Cerebellar cortex (tissue), 1 donor: Measurements from ENCODE around the gene RRBP1.
A peak's percentile ranks its signal among the peaks of the same experiment; 100 is the strongest.

Source experiments
- DNase-seq: peaks from one replicate; pipeline ENCODE4 v3.0.0-alpha.2; 2015; ENCODE audit warnings: low spot score

Gene RRBP1

GRCh38 chr20:17579369-17580039 is 102.5 kb downstream of the RRBP1 start:
- no peak for DNase-seq

- DNase-seq = no peak
Measured at GRCh38 chr20:17576215-17576614, 105.8 kb downstream of the RRBP1 start.

GRCh38 chr20:17573463-17573862 is 108.6 kb downstream of the RRBP1 start:
- DNase-seq = no peak

DNA sequence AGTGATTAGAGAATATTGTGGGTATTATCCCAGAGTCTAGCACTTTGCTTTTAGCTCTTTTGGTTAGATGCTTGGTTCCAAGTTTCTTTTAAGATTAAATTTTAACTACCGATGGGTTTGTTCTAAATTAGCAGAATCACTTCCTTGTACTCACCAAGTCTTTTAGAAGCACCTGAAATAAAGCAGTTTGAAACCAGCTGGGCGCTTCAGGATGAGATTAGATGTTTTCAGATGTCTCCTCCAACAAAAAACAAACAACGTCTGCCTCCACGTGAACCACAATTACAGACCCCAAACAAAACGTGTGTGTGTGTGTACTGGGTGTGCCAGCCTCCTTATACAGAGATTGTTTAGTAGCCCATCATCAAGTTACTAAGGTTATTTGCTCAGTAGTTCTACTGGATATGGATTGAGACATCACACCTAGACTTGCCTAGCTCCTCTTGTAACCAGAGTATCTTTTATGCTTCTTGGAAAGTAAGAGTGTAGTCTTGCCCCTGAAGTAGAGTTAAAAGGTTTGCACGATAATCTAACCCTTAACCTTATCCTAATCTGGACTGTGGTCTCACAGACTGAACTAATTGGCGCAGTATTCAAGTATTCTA is 109.9 kb downstream of the RRBP1 start:
- DNase-seq = no peak

- DNase-seq = no peak
Measured at GRCh38 chr20:17571153-17571527, 110.9 kb downstream of the RRBP1 start.

DNA sequence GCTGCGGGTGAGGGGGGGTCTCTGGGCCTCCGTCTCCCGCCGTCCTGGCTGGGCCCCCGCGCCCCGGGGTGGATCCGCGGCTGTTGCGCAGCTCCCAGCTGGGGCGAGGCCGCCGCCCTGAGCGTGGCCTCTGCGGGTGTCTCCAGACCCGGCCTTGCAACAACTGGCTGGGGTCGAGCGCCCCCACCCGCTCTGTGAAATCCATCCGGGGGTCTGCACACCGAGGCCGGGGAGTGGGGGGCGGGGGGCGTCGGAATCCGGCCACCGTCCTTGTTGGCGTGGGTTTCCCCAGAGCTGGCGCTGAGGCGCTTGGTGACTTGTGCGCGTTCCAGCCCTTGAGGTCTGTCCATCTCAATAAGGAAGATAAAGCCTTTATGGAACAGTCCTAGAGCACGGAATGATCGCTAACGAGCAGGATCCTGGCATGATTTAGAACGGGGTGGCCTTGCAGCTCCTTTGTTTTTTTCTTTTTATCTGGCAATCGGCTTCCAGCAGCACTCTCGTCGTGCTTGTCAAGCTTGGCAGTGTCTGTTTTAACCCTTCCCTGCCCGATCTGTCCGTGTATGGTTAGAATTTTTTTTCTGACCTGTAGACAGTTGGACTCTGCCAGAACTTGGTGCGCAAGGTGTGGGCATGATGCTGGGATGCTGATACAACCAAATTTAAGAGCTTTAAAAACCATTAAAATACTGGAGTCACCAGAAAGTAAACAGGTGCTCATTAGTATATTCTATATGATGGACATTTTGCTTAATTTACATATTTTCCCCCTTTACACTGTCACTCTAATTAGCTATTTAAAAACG is 111.5 kb downstream of the RRBP1 start:
- peak; percentile 72 for DNase-seq

DNA sequence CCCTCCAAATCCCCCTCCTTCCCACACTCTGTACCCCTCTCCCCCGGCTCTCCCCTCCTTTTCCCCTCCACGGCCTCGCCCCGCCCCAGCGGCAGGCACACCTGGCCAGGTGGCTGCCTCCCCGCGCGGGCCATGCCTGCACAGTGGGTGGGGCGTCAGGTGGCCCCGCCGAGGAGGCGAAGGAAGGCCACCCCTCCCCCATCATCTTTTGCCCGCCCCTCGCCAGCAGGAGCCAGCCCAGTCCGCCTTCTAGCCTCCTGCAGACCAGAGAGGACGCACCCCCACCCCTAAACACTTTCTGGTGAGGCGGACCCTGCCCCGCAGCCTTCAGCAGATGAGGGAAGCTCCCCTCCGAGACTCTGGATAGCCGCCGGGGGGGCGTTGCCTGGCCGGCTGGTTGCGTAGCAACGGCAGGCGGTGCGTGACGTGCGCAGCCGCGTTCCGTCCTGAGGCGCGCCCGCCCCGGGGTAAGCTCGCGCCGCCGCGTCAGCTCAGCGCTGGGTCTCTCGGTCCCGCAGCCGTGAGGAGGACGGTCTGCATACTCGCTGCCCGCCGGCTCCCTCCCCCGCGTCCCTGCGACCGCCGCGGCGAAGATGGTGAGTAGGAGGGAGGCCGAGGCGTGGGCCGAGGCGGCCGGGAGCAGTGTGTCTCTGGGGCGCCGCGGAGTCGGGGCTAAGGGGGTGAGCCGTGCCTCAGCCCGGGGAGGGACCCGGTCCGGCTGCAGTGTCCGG is 112.3 kb downstream of the RRBP1 start, which contains the start of gene DSTN:
Gene DSTN, plus strand, starts transcription at position 460 of the 731 bp plus-strand sequence. Its CDS starts 134 bp downstream, at position 594.
- peak; percentile 92 for DNase-seq

GRCh38 chr20:17568972-17569521 is 113.0 kb downstream of the RRBP1 start:
- DNase-seq = peak; percentile 79

GRCh38 chr20:17568045-17568788 is 113.8 kb downstream of the RRBP1 start:
- DNase-seq = no peak

- DNase-seq = no peak
Measured at GRCh38 chr20:17566345-17566744, 115.7 kb downstream of the RRBP1 start.

GRCh38 chr20:17565169-17565845 is 116.7 kb downstream of the RRBP1 start:
- DNase-seq = no peak
